Fibroblast of the conjunctiva (primary cell): ENCODE results near the gene ATXN3L.
"Not testable (repeated sequence)": the region's sequence is repeated elsewhere in the genome, so short reads cannot be mapped to it uniquely, and the experiment has no call there.

ENCODE experiments used
- DNase-seq: peaks from one replicate; pipeline ENCODE4 v3.0.0-alpha.2; 2010; ENCODE audit warnings: low read depth

Gene ATXN3L

DNA sequence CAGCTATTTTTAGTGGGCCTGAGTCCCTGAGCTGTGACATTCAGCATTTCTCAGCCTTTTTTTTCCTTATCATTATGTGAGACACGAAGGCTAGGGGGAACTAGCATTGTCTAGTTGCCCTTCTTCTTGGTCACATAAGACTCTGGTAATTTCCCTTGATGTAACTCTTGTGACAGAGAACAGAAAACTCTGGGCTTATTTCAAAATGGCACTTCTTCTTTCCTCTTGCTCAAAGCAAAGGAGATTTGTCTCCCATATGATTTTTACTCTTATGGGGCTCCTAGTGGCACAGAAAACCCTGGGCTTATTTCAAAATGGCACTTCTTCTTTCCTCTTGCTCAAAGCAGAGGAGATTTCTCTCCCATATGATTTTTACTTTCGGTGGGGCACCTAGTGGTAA lies 14.7 kb downstream of the ATXN3L start:
- DNase-seq = no peak

DNA sequence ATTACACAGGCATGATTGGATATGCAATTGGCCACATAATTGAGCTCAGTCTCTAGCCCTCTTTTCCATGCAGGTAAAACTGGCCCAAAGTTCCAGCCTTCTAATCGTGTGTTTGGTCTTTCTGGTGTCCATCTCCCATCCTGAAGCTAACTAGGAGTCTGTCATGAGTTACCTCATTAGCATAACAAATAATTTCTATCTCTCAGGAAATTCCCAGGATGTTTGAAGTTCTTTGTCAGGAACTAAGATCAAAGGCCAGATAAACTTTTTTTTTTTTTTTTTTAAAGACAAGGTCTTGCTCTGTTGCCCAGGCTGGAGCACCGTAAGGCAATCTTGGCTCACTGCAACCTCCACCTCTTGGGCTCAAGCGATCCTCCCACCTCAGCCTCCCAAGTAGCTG lies 15.8 kb downstream of the ATXN3L start:
- no peak for DNase-seq

DNA sequence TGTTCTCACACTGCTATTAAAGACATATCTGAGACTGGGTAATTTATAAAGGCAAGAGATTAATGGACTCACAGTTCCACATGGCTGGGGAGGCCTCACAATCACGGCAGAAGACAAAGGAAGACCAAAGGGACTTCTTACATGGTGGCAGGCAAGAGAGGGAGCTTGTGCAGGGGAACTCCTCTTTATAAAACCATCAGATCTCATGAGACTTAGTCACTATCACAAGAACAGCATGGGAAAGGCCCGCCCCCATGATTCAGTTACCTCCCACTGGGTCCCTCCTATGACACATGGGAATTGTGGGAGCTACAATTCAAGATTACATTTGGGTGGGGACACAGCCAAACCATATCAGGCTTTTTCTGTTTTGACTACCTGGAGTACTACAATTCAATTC lies 16.6 kb downstream of the ATXN3L start:
- DNase-seq = not testable (repeated sequence)

DNA sequence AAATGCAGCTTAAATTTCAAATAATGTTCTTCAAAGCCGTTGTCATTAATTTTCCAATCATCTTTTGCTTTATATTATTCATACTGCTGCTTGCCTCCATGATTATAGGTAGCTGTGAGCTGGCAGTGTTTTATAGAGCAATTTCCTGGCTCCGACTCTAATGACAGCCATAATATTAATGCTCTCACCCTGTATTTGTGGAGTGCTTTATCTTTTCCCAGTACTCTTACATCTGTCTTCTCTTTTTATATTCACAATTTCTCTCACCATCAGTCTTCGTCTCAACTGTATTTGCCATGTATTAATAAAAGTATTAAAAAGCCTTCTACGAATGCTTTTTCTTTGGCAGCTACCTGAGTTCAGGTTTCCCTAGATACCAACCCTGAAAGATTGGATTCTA lies 21.0 kb downstream of the ATXN3L start:
- DNase-seq = no peak

DNA sequence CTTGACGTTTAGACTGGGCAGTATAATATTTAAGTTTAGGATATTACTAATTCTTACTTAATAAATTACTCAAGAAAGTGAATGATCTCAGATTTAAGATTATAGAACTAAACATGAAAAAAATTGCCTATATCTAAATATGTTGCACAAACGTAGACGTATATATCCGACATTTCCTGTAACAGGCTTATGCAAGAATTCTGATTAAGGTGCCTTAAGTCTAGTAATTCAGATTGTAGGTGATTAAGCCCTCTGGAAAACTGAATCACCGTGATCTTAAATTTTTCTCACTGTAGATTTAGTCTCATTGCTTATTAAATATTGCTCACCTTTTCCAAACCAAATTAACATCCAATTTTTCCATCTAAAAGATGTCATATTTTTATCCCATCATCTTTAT lies 24.0 kb downstream of the ATXN3L start:
- DNase-seq = no peak

DNA sequence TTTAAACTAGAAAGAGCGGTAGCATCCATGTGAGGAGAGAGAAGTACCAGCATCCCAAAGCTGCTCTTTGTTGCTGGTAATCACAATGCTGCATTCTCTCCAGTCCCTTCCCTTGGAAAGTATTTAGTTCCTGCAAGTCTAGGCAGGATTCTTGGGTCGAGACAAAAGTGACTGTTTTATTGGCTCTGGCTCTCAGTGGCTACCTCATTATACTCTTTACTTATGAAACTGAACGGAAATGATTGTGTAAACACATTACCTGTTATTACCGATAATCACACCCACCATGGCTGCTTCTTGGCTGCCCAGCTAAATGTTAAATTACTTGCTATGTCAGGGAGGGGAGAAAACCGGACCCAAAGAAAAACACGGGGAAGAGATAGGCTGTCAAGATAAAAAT lies 26.2 kb downstream of the ATXN3L start:
- no peak for DNase-seq

DNA sequence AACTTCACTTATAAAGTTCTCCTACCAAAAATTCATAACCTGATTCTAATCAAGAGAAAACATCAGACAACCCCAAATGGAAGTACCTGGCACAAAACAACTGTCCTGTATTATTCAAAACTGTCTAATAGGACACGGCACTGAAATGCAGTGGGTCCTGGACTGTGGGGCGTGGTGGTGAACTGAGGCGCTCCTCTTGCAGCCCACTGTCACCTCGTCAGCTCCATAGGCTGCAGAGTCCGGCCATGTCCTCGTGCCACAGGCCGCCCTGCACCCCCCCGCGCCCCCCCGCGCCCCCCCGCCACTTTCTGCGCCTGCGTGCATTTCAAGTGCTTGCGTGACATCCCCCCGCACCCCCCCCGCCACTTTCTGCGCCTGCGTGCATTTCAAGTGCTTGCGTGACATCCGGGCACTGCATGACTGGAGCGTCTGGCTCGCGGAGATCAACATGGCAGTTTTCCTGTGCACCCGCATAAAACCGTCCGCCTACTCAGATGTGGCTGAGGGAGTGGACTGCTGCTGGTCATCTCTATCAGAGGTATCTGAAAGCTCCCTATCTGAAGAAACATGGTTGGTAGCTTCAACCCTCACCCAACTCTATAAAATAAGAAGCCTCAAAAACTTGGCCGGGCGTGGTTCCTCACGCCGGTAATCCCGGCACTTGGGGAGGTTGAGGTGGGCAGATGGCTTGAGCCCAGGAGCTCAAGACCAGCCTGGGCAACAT lies 28.8 kb downstream of the ATXN3L start:
- DNase-seq = no peak

DNA sequence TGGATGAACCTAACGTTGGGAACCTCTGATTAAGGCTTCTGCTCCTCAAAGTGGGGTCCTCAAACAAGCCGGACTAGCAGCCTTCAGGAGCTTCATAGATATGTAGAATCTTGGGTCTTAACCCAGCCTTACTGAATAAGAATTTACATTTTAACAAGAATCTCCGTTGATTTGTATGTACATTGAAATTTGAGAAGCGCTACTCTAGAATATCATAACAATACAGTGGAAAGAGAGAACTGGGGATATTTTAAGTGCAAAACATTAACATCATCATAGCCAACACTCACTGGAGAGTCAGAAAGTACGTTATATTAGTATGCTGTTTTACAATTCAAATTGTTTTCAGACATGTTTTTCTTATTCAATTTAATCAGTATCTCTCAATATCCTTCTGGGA lies 31.2 kb downstream of the ATXN3L start:
- no peak for DNase-seq

DNA sequence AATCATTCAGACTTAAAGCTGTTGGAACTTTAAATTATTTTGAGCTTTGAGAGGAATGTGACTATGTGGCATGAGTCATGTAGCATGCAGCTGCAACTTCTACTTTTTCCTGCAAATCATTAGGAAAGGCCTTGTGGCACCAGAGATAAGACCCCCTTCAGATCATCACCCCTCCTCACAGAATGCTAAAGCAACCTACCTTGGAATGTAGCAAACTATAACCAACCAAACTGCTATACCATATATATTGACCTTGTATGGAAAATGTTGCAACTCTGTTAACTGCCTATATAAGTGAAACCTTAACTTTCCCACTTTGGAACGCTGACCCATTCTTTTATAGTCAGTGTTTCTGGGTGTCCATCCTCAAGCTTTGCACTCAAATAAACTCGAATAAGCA lies 32.0 kb downstream of the ATXN3L start:
- no peak for DNase-seq

DNA sequence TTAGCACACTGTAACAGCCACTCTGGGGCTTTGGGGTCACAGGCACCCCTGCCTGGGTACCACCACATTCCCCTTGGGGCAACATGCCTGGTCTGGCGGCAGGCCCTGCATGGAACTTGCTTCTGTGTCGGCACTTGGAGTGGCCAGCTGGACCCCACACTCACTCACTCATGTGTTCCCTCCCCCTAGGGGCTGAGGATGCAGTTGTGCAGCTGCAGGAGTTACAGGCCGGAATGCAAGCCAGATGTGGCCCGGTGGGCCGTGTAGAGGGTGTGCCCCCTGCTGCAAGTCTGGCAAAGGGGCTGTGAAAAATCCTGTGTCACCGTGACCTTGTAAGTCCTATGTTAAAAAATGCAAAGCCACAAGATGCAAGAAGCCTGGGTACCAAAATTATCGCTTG lies 34.2 kb downstream of the ATXN3L start:
- no peak for DNase-seq

DNA sequence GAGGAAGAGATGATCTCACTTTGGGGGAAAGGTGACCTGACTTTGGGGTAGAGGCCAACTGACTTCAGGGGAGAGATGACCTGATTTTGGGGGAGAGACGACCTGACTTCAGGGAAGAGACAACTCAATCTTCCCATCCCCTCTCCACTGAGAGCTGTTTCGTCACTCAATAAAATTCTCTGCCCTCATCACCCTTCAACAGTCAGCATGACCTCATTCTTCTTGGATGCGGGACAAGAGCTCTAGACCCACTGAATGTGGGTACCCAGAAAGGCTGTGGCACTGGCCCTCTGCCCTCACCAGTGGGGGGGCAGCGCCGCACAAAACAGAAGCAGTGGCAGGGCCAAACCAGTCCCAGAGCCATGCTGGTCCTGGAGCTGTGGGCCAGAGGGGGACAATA lies 34.6 kb downstream of the ATXN3L start:
- DNase-seq = no peak

DNA sequence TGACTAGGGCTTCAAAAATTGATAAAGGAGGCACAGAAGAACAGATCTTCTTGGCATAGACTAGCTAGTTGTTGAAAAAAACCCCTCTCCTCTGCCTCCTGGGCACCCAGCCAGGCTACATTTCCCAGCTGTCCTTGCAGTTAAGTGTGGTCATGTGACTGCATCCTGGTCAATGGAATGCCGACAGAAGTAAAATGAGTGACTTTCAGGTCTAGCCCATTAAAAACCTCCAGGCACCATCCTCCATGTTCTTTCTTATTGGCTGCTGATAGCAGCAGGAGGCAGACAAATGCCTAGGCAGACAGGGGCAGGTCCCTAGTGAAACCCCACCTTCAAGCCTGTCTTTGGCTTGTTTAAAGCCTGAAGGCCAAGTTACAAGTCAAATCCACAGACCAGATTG lies 35.3 kb downstream of the ATXN3L start:
- no peak for DNase-seq

DNA sequence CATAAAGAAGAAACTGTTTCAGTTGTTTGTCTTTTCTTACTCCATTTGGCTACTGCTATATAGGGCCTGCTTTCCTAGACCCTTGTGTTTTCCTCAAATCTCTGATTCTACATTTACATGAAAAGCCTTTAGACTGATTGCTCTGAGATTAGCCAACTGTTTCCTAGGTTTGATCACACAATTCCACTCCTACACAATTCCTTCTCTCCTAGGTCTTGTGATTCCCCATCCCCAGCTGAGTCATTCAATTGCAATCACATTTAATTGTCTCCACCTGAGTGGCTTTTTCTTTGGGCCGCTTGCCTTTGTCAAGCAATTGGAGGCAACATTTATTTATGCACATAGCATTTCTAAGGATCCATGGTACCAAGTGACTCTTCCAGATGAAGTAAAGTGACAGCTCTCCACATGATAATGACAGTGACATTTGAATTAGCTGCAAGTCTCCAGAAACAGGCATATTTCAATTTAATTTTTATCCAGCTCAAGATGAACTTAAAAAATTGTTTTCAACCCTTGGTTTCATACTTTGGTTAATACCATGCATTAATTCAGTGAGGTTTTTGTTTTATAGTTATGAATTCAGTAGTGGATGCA lies 35.8 kb downstream of the ATXN3L start:
- peak; percentile 50 for DNase-seq

DNA sequence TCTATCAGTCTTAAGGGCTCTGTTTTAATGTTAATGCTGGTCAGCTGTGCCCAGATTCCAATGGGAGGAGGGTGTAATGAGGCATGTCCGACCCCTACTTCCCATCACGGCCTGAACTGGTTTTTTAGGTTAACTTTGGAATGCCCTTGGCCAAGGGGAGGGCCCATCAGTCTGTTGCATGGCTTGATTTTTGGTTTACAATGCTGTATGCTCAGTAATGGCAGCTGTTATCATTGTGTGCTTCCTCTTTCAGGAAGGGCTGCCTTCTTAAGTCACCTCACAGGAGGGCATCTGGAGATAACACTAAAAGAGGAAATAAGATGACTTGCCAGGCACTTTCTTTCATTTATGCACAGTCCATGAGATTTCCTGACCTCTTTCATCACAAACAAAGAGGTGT lies 36.3 kb downstream of the ATXN3L start:
- no peak for DNase-seq

DNA sequence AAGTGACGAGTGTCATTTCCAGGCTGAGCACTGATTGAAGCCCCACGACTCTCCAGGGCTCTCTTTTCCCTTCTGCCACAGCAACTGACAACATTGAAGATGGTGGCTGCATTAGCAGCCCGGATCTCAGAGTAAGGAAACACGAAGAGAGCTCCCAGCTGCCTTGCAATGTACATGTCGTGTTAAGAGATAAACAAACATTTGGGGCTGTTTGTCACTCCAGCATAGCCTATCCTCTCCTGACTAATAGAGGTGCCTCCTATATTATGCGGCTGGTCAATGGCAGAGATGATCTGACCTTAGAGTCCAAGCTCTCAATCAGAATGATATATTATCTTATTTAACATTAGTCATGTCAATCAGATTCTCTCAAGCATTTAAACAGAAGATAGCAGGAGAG lies 38.6 kb downstream of the ATXN3L start:
- DNase-seq = no peak

DNA sequence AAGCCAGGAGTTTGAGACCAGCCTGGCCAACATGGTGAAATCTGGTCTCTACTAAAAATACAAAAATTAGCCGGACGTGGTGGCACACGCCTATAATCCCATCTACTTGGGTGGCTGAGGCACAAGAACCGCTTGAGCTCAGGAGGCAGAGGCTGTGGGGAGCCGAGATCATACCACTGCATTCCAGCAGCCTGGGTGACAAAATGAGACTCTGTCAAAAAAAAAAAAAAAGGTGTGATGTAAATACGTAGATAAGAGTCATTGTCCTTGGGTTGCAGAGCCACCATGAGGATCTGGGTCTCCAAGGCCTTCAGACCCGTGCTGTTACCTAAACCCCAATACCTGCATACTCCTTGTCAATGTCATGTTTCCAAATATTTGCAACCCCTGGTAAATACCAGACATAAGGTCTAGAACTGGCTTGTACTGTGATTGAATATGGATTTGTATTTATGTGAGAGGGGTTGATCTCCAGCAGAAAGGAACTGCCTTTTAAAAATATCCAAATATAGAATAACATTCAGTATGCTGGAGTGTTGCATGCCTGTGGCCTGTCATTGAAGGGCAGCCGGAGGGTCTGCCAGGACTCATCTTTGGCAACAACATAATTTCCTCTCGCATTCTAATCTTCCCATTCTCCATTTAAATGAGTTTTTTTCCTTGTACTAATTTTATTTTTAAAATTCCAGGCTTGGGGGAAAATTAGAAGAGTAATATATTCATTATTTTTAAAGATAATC lies 40.4 kb downstream of the ATXN3L start:
- DNase-seq = no peak

DNA sequence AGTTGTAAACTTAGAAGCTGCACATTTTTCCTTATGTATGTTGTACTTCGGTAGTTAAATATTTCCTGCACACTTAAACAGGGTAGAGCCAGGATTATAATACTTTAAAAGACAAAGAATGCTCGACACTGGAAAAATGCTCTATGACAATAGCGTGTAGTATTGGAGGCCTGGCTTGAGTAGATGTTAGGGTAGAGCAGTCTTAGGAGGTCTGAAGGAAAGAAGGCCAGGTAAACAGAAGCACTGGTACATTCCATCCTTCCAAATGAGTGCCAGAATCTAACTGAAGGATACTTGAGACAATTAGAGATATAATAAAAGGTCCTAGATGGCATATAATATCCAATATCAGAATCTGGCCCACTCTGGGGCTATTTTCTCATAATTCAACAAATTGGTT lies 42.3 kb downstream of the ATXN3L start:
- DNase-seq = no peak

DNA sequence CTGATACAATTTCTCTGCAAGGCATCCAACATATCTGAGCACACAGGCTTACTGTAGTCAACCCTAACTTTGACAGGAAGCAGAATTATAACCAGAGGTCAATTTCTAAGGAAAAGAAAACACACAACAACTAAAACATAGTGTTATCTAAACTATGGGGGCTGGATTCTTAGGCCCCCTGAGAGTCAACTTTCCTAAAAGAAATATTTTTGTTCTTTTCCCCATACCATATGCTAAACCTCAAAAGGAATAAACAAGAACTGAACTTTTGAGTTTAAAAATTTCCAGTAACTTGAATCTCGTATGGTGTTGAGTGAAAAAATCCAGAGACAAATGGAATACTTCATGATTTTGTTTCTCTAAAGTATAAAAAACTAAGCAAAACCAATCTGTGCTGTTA lies 42.9 kb downstream of the ATXN3L start:
- no peak for DNase-seq

DNA sequence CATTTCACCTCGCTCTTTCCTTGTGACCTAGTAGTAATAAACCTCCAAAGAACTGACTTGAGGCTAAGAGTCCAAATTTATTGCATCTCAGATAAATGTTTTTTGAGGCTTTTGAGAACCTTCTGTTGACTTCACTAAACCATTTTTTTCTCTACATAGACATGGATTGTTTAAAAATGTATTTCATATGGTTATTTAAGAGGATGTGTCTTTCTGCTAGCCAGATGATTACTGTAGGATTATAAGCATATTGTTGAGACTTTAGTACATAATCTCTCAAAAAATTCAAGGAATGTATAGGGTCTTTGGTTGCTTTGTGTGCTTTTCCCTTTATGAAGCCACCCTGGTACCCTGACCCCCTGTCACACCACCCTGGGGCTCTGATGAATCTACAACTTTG lies 44.8 kb downstream of the ATXN3L start:
- DNase-seq = no peak

DNA sequence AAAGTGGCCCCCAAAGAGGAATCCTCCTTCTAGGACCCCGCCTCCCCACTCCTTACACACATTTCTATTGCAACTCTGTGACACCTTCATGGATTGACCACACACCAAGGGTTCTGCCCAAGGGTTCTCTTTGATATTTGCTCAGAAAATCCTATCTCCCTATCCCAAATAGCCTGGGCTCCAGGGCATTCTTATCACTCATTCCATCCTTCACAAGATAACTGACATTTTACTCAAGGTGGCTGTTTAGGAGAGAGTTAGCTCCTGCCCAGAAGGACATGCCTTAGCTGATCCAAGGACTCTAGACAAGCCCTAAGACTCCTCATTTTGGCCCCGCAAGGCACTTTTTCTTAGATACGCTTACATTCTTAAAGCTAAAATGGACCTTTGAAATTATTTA lies 47.4 kb downstream of the ATXN3L start:
- DNase-seq = no peak

DNA sequence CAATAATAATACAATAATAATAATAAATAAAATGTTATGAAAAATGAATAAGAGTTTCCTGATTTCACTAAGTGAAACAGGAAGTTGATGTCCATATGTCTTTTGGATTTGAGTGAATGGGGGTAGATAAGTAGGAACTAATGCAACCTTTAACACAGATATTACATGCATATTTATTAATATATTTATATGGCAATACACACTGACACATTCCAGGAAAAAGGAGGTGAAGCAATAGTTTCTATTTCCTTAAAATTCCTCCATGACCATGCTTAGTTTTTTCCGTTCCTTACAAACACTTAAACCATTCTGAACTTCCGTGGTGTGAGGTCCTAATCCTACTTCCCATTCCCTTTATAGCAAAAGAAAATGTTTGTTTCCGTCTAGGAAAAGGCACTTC lies 48.3 kb downstream of the ATXN3L start:
- no peak for DNase-seq

DNA sequence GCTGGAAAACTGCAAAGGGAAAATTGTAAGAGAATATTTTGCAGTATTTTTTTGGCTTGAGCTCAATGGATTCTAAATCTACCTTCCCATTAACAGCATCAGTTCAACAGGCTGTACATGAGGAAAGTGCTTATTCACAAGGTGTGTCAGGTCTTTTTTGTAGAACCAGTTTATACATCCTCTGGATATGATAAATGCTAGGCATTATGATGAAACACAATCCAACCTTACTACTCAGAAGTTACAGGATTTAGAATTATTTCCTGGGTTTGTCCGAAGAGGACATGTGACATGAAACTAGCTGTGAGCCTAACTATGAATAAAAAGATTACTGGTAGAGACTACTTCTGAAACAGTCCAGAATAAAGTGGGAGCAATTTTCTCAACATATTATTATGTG lies 49.5 kb downstream of the ATXN3L start:
- no peak for DNase-seq

DNA sequence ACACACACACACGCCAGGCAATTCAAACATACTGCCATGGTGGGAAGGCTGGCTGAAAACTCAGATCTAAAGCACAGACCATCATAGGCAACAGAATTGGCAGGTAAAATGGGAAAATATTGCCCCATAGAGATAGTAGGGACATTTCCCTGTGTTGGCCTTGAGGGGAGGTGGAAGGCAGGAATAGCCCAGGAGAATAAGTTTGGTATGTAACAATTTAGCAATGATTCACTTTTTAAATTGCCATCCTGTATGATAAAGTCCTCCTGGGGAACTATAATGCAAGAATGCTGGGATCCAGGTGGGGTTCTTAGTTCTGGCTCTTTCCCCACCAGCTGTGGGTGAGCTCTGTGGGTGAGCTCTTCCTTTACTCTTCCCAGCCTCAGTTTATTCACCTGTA lies 51.0 kb downstream of the ATXN3L start:
- DNase-seq = no peak
